ENCODE data around the gene SAMD9L. TPM values are rescaled to one million over a fixed set of nuclear protein-coding genes. Genes with fewer than 3 reads are reported as not detected.

SAMD9L gene
- 0.37 to 1.1 TPM (median 0.64 TPM) in 5 replicates for total RNA-seq (2022; extraction: Qiagen RNA extraction; ENCODE audit: low read depth)

GRCh38 chr7:93148144-93148543 lies at the start of gene SAMD9L:
Gene SAMD9L (minus strand): TSS chr7:93148385. CDS start chr7:93135971, 12,414 bp downstream.

GRCh38 chr7:93117852-93118530 lies 30.2 kb downstream of the SAMD9L start, which contains the start of gene SAMD9:
Gene SAMD9 (minus strand): TSS chr7:93117979. CDS start chr7:93106097, 11,882 bp downstream.

Other genes starting within 250 kb of the SAMD9L start
- 2.6 to 6.5 TPM (median 5.3 TPM) in 5 replicates for gene SAMD9, start 30.4 kb downstream of the SAMD9L start, total RNA-seq (2022; extraction: Qiagen RNA extraction; ENCODE audit: low read depth)
- not detected in 5 replicates for gene HEPACAM2, start 78.1 kb upstream of the SAMD9L start, total RNA-seq (2022; extraction: Qiagen RNA extraction; ENCODE audit: low read depth)
- 5.3 to 7.4 TPM (median 6.7 TPM) in 5 replicates for gene VPS50, start 84.0 kb upstream of the SAMD9L start, total RNA-seq (2022; extraction: Qiagen RNA extraction; ENCODE audit: low read depth)

All from A549 treated with ZK216348 at 1 μM for 4 hours (cell line).